NCI-H345 (cell line): ENCODE results near the gene GDF7.

Experiments
- DNase-seq: peaks from one replicate; lab custom pipeline; 2025; lab: John Stamatoyannopoulos, UW

Gene GDF7

GRCh38 chr2:20666304-20667150 is at the start of gene GDF7:
Gene GDF7, plus strand, starts transcription at chr2:20667144. Its CDS starts 96 bp downstream, at chr2:20667240.
- DNase-seq = peak; percentile 40

- DNase-seq = peak; percentile 8
These were observed 49.0 kb upstream of the GDF7 start for GRCh38 chr2:20617892-20618467.

- DNase-seq = no peak
These were observed 48.5 kb upstream of the GDF7 start for GRCh38 chr2:20618468-20618885.

- no peak for DNase-seq
These were observed 47.9 kb upstream of the GDF7 start for GRCh38 chr2:20618886-20619521.

- DNase-seq = no peak
These were observed 47.3 kb upstream of the GDF7 start for GRCh38 chr2:20619624-20620024.

GRCh38 chr2:20620271-20620681 is 46.7 kb upstream of the GDF7 start:
- DNase-seq = no peak

GRCh38 chr2:20620696-20621365 is 46.1 kb upstream of the GDF7 start:
- DNase-seq = no peak

GRCh38 chr2:20621366-20622295 is 45.3 kb upstream of the GDF7 start:
- DNase-seq = no peak

GRCh38 chr2:20622296-20622686 is 44.7 kb upstream of the GDF7 start:
- DNase-seq = no peak

GRCh38 chr2:20622731-20623130 is 44.2 kb upstream of the GDF7 start:
- DNase-seq = no peak

- DNase-seq = no peak
These were observed 43.7 kb upstream of the GDF7 start for GRCh38 chr2:20623241-20623640.

GRCh38 chr2:20623741-20624155 is 43.2 kb upstream of the GDF7 start:
- DNase-seq = no peak

GRCh38 chr2:20624156-20624883 is 42.6 kb upstream of the GDF7 start:
- DNase-seq = no peak

GRCh38 chr2:20624884-20625485 is 42.0 kb upstream of the GDF7 start:
- no peak for DNase-seq

- no peak for DNase-seq
These were observed 41.2 kb upstream of the GDF7 start for GRCh38 chr2:20625491-20626391.

GRCh38 chr2:20626392-20626697 is 40.6 kb upstream of the GDF7 start:
- DNase-seq = no peak

GRCh38 chr2:20626698-20627513 is 40.0 kb upstream of the GDF7 start:
- DNase-seq = no peak

- DNase-seq = no peak
These were observed 39.1 kb upstream of the GDF7 start for GRCh38 chr2:20627712-20628380.
